Omental fat pad (tissue), 4 donors: ENCODE measurements around the gene FGL2. TPM values are rescaled to one million over a fixed set of nuclear protein-coding genes. Genes with fewer than 3 reads are reported as not detected.
"Not testable (repeated sequence)": the region's sequence is repeated elsewhere in the genome, so short reads cannot be mapped to it uniquely, and the experiment has no call there.

Experiments
- ATAC-seq: fragments of 150-250 bp; one replicate; pipeline ENCODE4 v1.9.1; 2016; ENCODE audit warnings: mild to moderate bottlenecking, moderate library complexity; ENCODE audit not compliant: low FRiP score
- DNase-seq: peaks from one replicate; pipeline ENCODE4 v3.0.0-alpha.2; 2019; ENCODE audit warnings: low spot score
- CTCF ChIP-seq, 3 donors: fragments of 450-650 bp; IDR thresholded peaks; one replicate each; pipeline ENCODE4 v1.5.1; 2016 to 2017; ENCODE audit warnings: antibody characterized with exemption in 3 of 3, mild to moderate bottlenecking in 3 of 3, moderate library complexity in 2 of 3
- total RNA-seq, 4 donors: library from RNA; depleted of rRNA; stranded (reverse); fragments of >200 nt; gene quantifications; one replicate each; pipeline ENCODE4 v1.1.0, GENCODE V29; 2016

The FGL2 gene
- total RNA-seq, 4 donors from 2014 or later, result 31.3 to 92.2 (median 53.4) TPM

GRCh38 chr7:77171073-77171472 lies 28.5 kb downstream of the FGL2 start:
- ATAC-seq, DNase-seq: not testable (repeated sequence)

- no peak for TF ChIP-seq CTCF (IDR thresholded peaks at IDR 0.05)
- ATAC-seq, result no peak
Observed at GRCh38 chr7:77157446-77157845, 42.2 kb downstream of the FGL2 start.

GRCh38 chr7:77157034-77157433 lies 42.6 kb downstream of the FGL2 start:
- DNase-seq, result not testable (repeated sequence)
- peak; percentile 44 for ATAC-seq

More at GRCh38 chr7:77157446-77157845, 42.2 kb downstream of the FGL2 start:
- DNase-seq, result no peak

- not testable (repeated sequence) for ATAC-seq, DNase-seq
Observed at GRCh38 chr7:77155601-77156377, 43.8 kb downstream of the FGL2 start.

- not testable (repeated sequence) for DNase-seq, ATAC-seq
Observed at GRCh38 chr7:77154917-77155464, 44.6 kb downstream of the FGL2 start.

GRCh38 chr7:77152232-77152631 lies 47.4 kb downstream of the FGL2 start:
- ATAC-seq, result not testable (repeated sequence)

More at GRCh38 chr7:77152232-77152631, 47.4 kb downstream of the FGL2 start:
- not testable (repeated sequence) for DNase-seq

Other genes starting within 250 kb of the FGL2 start
- gene SPDYE17, start 167.5 kb downstream of the FGL2 start, total RNA-seq, result not detected
- gene SPDYE18, start 137.3 kb downstream of the FGL2 start, total RNA-seq, result under 1 TPM in 2 of 4 donors, not detected in 2; 0.48 to 0.50 TPM
- gene CCDC146, start 77.2 kb downstream of the FGL2 start, total RNA-seq, result 10 to 100 TPM in 1 of 4 donors, 1 to 10 TPM in 3; 6.5 to 12.5 (median 7.0) TPM
- gene GSAP, start 216.5 kb upstream of the FGL2 start, total RNA-seq, result 10 to 100 TPM; 20.8 to 29.1 (median 24.4) TPM